WTC11 (cell line): ENCODE measurements around the gene CTNNAL1.

Experiments
- CREM ChIP-seq: sonication (generic); formaldehyde crosslinking; IDR thresholded peaks from 2 replicates; pipeline ENCODE4 v1.8.1; 2022; ENCODE audit warnings: mild to moderate bottlenecking, missing genetic modification reagents, moderate library complexity
- GABPB1 ChIP-seq: sonication (generic); formaldehyde crosslinking; IDR thresholded peaks from 2 replicates; pipeline ENCODE4 v1.8.1; 2023; ENCODE audit warnings: mild to moderate bottlenecking, missing genetic modification reagents
- GTF2I ChIP-seq: fragments of 250-450 bp; sonication (Bioruptor Pico); conservative IDR thresholded peaks from 2 replicates; pipeline ENCODE4 v1.4.0; 2021; ENCODE audit warnings: mild to moderate bottlenecking
- PRRX2 ChIP-seq: fragments of 250-450 bp; sonication (Bioruptor Pico); IDR thresholded peaks from 2 replicates; pipeline ENCODE4 v1.8.0; 2021; ENCODE audit warnings: mild to moderate bottlenecking
- TCF7 ChIP-seq: sonication (generic); formaldehyde crosslinking; IDR thresholded peaks from 2 replicates; pipeline ENCODE4 v1.8.0; 2022; ENCODE audit warnings: mild to moderate bottlenecking, low read depth, missing genetic modification reagents, moderate library complexity
- TEAD4 ChIP-seq: sonication (generic); formaldehyde crosslinking; IDR thresholded peaks from 2 replicates; pipeline ENCODE4 v1.8.0; 2022; ENCODE audit warnings: mild to moderate bottlenecking, missing genetic modification reagents
- TF ChIP-seq, protein P1 (sequence below): fragments of 200-600 bp; IDR thresholded peaks from 2 replicates; pipeline ENCODE4 v1.8.0; 2022; ENCODE audit warnings: antibody characterized with exemption
- TF ChIP-seq, protein P2 (sequence below): sonication (generic); formaldehyde crosslinking; IDR thresholded peaks from 2 replicates; pipeline ENCODE4 v1.8.0; 2022; ENCODE audit warnings: mild to moderate bottlenecking, missing genetic modification reagents
- TF ChIP-seq, protein P3 (sequence below): fragments of 250-450 bp; sonication (Bioruptor Pico); IDR thresholded peaks from 2 replicates; pipeline ENCODE4 v2.1.2; 2022; ENCODE audit warnings: mild to moderate bottlenecking, moderate library complexity

DNA sequence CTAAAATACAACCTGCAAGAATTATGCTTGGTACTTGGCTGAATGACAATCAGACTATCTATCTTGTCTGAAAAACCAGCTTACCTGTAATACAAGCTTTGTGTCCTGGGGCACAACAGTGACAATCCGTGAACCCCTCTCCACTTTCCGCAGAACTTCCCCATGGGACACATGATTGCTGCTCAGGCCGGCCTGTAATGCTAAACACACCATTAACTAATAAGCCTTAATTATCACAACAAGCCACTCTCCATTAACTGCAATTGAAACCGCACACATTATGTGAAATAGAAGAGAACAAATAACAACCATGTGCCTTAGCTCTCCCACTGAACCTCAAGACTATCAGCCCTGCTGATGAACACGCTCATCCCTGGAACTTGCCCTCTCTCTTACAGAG lies 113.1 kb downstream of the CTNNAL1 start:
- TF ChIP-seq, protein P1, sequence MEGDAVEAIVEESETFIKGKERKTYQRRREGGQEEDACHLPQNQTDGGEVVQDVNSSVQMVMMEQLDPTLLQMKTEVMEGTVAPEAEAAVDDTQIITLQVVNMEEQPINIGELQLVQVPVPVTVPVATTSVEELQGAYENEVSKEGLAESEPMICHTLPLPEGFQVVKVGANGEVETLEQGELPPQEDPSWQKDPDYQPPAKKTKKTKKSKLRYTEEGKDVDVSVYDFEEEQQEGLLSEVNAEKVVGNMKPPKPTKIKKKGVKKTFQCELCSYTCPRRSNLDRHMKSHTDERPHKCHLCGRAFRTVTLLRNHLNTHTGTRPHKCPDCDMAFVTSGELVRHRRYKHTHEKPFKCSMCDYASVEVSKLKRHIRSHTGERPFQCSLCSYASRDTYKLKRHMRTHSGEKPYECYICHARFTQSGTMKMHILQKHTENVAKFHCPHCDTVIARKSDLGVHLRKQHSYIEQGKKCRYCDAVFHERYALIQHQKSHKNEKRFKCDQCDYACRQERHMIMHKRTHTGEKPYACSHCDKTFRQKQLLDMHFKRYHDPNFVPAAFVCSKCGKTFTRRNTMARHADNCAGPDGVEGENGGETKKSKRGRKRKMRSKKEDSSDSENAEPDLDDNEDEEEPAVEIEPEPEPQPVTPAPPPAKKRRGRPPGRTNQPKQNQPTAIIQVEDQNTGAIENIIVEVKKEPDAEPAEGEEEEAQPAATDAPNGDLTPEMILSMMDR = no peak
- no peak for TF ChIP-seq GABPB1
- no peak for TF ChIP-seq TEAD4 (CRISPR knock-in tag)
- no peak for TF ChIP-seq CREM (CRISPR knock-in tag)
- TF ChIP-seq, protein P2, sequence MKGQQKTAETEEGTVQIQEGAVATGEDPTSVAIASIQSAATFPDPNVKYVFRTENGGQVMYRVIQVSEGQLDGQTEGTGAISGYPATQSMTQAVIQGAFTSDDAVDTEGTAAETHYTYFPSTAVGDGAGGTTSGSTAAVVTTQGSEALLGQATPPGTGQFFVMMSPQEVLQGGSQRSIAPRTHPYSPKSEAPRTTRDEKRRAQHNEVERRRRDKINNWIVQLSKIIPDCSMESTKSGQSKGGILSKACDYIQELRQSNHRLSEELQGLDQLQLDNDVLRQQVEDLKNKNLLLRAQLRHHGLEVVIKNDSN (CRISPR knock-in tag) = no peak
- no peak for TF ChIP-seq GTF2I (CRISPR knock-in tag)
- no peak for TF ChIP-seq TCF7 (CRISPR knock-in tag)
- TF ChIP-seq, protein P3, sequence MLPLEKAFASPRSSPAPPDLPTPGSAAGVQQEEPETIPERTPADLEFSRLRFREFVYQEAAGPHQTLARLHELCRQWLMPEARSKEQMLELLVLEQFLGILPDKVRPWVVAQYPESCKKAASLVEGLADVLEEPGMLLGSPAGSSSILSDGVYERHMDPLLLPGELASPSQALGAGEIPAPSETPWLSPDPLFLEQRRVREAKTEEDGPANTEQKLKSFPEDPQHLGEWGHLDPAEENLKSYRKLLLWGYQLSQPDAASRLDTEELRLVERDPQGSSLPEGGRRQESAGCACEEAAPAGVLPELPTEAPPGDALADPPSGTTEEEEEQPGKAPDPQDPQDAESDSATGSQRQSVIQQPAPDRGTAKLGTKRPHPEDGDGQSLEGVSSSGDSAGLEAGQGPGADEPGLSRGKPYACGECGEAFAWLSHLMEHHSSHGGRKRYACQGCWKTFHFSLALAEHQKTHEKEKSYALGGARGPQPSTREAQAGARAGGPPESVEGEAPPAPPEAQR (CRISPR knock-in tag) = no peak
- no peak for TF ChIP-seq PRRX2 (CRISPR knock-in tag)
